ENCODE measurements around the gene LCP1.
"Not testable (repeated sequence)": the region's sequence is repeated elsewhere in the genome, so short reads cannot be mapped to it uniquely, and the experiment has no call there.

The LCP1 gene

GRCh38 chr13:46181377-46181839, 569 bp downstream of the LCP1 start:
- no peak for DNase-seq (ENCODE audit: low read depth)

GRCh38 chr13:46179969-46180763, 1.8 kb downstream of the LCP1 start:
- DNase-seq (ENCODE audit: low read depth) = no peak

DNA sequence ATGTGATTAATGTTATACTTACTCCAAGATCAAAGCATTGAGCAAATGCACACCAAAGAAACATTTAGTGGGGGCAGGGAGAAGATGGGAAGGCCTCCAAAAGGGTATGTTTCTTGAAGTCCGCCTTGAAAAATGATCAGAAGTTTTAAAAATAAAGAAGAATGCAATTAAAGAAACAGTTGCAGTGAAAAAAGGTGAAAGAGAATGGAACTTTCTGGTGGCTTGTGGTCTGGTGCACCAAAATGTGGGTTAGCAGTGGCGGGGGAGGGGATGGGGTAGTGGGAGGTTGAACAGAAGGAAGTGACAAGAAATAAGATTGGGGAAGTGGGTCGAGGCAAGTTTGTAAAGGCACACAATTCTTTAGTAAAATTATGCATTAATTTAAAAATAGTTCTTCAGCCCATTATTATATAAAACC, 2.5 kb downstream of the LCP1 start:
- peak; percentile 73 for DNase-seq (ENCODE audit: low read depth)

DNA sequence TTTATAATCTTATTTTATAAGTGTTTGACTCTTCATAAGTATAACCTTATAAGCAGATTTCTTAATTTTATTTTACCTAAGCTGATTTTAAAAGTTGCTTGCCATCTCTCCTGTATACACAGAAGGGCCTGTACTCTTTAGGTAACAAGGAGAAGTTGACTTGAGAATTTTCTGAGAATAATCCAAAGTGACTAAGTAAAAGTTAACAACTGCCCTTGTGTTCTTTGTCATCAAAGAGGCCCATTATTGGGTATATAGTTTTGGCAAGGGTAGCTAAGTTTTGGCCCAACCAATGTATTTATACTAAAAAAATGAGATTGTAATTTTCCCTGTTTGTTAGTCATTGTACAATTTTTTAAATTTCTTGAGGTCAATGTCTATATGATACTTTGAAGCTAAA, 3.2 kb downstream of the LCP1 start:
- no peak for DNase-seq (ENCODE audit: low read depth)

DNA sequence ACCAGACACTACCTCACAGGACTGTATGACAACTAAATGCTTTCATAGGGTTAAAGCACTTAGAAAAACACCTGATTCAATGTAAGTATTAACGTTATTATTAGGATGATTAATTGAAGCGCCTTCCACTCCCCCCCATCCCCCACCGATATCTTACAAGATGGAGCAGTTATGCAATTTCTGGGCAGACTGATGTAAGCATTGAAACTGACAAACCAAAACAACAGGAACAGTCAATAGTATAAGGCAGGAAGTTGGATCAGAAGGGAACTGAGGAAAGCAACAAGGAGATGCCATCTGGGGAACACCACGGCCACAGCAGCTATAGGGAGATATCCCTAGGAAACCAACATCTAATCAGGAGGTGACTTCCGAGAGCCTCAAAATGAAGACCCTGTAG, 3.8 kb downstream of the LCP1 start:
- no peak for DNase-seq (ENCODE audit: low read depth)

DNA sequence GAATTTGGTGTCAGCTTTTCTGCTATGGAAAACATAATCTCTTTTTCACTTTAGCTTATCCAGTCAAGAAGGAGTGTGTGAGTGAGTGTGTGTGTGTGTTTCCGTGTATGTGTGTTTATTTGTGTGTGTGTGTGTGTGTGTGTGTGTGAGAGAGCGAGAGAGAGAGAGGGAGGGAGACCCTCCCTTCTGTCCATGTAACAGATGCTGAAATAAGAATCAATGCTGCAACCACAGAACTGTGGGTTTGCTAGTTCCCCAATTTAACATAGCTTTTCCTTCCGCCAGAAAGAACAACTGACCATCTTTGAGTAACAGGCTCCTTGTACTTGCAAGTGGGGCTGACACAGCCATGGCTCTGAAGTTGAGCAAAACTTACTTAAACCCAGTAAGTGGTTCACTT, 5.2 kb downstream of the LCP1 start:
- DNase-seq (ENCODE audit: low read depth) = no peak

GRCh38 chr13:46173656-46174055, 8.3 kb downstream of the LCP1 start:
- peak; percentile 15 for DNase-seq (ENCODE audit: low read depth)

DNA sequence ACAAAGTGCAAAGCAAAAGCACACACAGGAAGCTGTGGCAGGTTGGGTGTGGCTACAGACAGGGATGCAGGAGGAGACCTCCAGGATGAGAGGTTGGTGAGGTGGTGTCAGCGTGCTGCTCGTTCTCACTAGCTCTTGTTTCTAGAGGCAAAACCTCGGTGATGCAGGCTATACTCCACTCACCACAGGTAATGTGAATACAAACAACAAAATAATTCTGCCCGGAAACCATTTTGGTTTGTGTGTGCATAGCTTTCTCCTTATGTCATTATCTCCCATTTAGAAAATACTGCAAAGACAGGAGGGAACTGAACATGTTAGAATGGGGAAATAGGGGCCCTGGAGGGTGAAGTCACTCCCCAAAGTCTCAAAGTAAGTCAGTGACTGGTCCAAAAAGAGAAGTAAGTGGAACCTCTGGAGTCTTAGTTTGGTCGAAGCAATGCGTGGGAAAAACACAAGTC, 9.4 kb downstream of the LCP1 start:
- peak; percentile 51 for DNase-seq (ENCODE audit: low read depth)

- DNase-seq (ENCODE audit: low read depth) = no peak
Observed at GRCh38 chr13:46171739-46172138, 10.2 kb downstream of the LCP1 start.

GRCh38 chr13:46171217-46171616, 10.8 kb downstream of the LCP1 start:
- no peak for DNase-seq (ENCODE audit: low read depth)

DNA sequence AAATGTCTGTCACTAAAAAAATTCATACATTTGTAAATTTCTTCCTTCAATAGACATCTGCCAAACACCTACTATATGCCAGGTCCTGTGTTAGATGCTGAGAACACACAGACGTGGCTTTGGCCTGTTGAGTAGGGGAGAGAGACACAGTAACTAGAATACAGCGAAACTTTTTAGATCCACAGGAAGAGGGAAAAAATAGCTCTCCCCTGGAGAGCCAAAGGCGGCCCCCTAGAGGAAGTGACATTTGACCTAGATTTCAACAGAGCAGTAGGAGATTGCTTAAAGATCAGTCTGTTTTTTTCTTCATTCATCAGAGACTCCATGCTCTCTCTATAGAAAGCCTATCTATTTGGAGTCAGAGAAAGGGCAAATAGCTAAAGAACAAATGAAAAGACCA, 11.3 kb downstream of the LCP1 start:
- DNase-seq (ENCODE audit: low read depth) = peak; percentile 33

DNA sequence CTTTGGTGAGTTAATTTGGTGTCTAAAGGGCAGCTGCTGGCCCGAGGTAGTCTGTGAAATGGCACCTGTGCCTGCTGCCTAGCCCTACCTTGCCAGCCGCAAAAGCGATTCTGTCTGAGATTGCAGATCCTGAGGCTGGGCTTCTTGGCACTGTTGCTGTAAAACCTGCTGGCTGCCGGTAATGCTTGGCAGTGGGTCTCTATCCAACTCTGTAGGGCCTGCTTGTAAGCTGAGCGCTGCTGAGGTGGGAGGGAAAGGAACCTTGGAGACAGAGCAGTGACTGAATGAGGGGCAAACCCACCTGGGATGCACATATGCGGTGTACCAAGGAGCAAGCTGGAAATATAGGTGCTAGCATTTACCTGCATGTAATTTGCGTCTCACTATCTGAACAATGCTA, 11.7 kb downstream of the LCP1 start:
- DNase-seq (ENCODE audit: low read depth) = no peak

DNA sequence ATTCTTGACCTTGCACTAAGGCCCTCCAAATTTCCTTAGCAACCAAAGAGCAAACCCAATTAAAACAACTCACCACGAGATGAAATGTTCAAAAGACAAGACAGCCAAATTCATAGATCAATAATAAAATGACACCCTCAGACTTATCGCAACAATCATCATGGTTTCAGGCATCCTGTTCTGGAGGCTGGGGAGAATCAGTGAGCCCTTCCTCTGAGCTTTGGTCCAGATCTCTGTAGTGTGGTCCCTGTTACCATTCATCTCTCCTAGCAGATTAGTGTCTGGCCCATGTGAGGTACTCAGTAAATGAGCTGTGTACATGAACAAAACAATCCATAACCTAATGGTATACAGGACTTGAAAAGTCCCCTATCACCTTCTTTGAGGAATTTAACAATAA, 12.2 kb downstream of the LCP1 start:
- no peak for DNase-seq (ENCODE audit: low read depth)

DNA sequence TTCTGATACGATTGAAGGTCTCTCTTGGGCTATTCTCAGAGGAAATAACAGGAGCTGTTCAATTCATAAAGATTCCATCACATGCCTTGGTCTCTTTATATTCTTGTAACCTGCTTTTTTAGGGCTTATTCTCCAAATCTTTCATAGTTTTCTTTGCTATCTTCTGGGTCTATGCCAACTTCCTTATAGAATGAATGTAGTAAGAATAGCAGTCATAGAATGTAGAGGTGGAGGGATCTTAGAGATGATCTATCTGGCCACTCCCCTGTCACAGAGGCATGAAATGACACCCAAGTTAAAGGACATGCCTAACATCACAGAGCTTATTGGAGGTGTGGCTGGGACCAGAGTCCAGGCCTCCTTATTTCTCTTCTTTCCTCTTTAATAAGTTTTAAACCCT, 13.2 kb downstream of the LCP1 start:
- DNase-seq (ENCODE audit: low read depth) = no peak

DNA sequence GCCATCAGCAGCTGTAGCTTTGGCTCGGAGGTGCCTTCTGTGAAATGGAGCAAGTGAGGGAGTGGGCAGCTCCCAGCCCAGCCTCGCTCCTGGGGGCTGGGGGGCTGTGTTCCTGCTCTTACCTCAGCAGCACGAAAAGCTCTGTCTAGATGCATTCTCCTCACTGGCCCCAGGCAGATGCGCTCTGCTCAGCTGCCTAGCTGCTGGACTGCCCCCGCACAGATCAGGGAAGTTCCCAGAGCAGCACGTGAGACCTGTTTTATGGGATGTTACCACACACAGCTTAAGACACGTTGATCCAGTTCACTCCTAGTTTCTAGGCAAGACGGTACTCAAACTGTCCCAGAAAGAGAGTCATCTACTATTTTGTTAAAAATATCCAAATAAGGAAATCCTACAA, 13.6 kb downstream of the LCP1 start:
- peak; percentile 40 for DNase-seq (ENCODE audit: low read depth)

GRCh38 chr13:46166947-46167610, 14.9 kb downstream of the LCP1 start:
- DNase-seq (ENCODE audit: low read depth) = no peak

DNA sequence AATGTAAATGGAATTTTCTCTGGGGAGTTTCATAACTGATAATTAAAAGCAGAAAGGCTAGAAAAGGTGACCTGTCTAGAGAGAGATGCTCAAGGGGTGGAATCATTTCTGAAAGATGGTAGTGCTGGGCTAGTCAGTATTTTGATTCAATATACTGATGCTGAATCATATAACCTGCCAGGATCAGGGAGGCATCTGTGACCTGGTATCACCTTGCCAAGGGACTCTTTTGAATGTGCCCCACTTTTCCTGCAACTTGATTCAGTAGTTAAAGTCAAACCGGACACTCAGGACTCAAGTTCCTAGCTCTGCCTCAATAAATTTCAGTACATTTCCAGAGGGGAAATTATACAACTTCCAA, 15.8 kb downstream of the LCP1 start:
- no peak for DNase-seq (ENCODE audit: low read depth)

DNA sequence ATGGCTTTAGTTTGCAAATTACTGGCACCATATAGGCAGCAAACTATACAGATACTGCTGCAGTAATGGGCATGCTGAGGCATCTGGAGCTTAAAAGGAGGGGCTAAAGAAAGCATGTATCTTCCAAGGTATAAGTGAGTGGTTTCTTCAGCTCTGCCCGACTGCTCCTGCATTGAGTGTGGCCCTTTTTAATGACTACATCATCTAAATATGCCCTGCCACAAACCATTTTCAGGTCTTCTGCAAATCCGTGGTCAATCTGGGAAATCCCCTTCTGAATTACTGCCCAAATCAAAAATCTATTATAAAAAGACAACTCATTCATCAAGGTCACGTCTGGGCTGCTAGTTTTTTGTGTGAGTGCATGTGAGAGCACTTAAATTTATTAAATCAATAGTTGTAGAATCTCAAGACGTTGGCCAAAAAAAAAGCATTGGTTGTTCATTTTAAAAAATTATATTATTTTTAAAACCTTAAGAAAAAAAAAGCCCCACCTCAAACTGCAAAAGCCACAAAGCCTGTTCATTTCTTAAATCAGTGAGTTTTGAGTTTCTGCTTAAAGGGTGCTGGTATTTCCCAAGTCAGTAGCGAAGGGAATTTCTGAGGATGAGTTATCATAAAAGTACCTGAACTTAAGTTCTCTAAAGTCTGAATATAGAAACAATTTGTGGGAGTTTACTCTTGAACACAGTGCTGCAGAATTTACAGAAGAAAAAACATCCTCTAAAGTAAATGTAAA, 16.3 kb downstream of the LCP1 start:
- no peak for DNase-seq (ENCODE audit: low read depth)

DNA sequence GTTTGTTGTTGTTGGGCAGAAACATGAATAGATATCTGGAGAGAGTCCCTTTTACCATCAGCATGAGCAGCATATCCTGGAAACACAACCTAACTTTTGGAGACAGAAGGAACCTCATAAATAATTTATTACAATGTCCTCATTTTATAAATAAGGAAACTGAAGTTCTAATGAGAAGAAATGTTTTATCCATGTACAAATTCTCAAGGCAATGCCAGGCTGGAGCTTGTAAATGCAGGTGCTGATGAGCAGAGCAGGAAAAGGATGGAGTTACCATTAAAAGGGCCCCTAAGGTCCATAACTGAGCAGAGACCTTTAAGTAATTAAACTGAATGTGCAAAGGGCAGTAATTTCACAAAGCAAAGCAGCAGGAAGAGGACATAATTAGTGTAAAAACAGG, 17.3 kb downstream of the LCP1 start:
- no peak for DNase-seq (ENCODE audit: low read depth)

- DNase-seq (ENCODE audit: low read depth) = not testable (repeated sequence)
Observed at GRCh38 chr13:46162741-46163140, 19.2 kb downstream of the LCP1 start.

- DNase-seq (ENCODE audit: low read depth) = peak; percentile 20
Observed at GRCh38 chr13:46160471-46161066, 21.4 kb downstream of the LCP1 start.

DNA sequence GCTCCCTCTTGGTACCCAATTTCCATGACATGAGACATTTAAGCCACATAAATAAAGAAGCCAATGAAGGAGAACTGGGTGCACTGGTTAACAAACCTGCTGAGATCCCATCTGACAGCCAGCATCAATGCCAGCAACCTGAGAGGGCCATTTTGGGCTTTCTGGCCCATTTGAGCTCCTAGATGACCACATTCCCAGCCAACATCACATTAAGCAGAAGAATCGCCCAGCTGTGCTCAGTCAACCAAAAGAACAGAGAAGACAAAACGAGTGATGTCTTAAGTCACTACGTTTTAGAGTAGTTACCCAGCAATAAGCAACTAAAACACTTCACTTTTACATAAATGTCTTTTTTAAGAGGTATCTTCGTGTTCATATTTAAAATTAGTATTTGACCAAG, 21.9 kb downstream of the LCP1 start:
- DNase-seq (ENCODE audit: low read depth) = no peak
